ENCODE measurements around the gene FAHD2A.
"Not testable (repeated sequence)": the region's sequence is repeated elsewhere in the genome, so short reads cannot be mapped to it uniquely, and the experiment has no call there.

Gene FAHD2A

GRCh38 chr2:95435162-95435871 lies 32.8 kb downstream of the FAHD2A start:
- DNase-seq (ENCODE audit: low read depth in 2 of 2): not testable (repeated sequence)

GRCh38 chr2:95435872-95436209 lies 33.3 kb downstream of the FAHD2A start:
- DNase-seq (ENCODE audit: low read depth in 2 of 2): not testable (repeated sequence)

GRCh38 chr2:95442474-95443099 lies 40.1 kb downstream of the FAHD2A start:
- DNase-seq (ENCODE audit: low read depth in 2 of 2): not testable (repeated sequence)

GRCh38 chr2:95445317-95445716 lies 42.8 kb downstream of the FAHD2A start:
- not testable (repeated sequence) for DNase-seq (ENCODE audit: low read depth in 2 of 2)

- not testable (repeated sequence) for DNase-seq (ENCODE audit: low read depth in 2 of 2)
Observed at GRCh38 chr2:95463292-95463691, 60.8 kb downstream of the FAHD2A start.

All from stimulated activated CD4-positive, alpha-beta T cell treated with anti-CD3 and anti-CD28 coated beads, Interleukin-4, amount 100 ng/mL, for 48 hours (primary cell).